Loucy (cell line): Measurements from ENCODE around the gene ZNF230.

ENCODE experiments used
- H2AFZ ChIP-seq: fragments of 200-600 bp; sonication (generic); 2 replicates; pipeline ENCODE4 v1.6.0; 2016; ENCODE audit warnings: antibody characterized with exemption, mild to moderate bottlenecking, low read length, moderate library complexity
- H3F3A ChIP-seq: fragments of 200-600 bp; 2 replicates; pipeline ENCODE4 v1.6.0; 2016; ENCODE audit warnings: antibody characterized with exemption, low read depth, mild to moderate bottlenecking
- H3K27me3 ChIP-seq: fragments of 200-600 bp; sonication (generic); 2 replicates; pipeline ENCODE4 v1.6.1; 2014; ENCODE audit warnings: low read length, mild to moderate bottlenecking; ENCODE audit not compliant: insufficient read depth, poor library complexity, severe bottlenecking
- H3K36me3 ChIP-seq: fragments of 200-600 bp; sonication (generic); 2 replicates; pipeline ENCODE4 v1.6.1; 2016; ENCODE audit warnings: low read length; ENCODE audit not compliant: insufficient read depth
- H3K4me1 ChIP-seq: fragments of 200-600 bp; sonication (generic); 2 replicates; pipeline ENCODE4 v1.5.1; 2014; ENCODE audit warnings: low read length, mild to moderate bottlenecking; ENCODE audit not compliant: insufficient read depth, poor library complexity, severe bottlenecking
- H3K4me2 ChIP-seq: fragments of 200-600 bp; sonication (generic); 2 replicates; pipeline ENCODE4 v1.6.0; 2014; ENCODE audit warnings: antibody characterized with exemption, low read length, low read depth, mild to moderate bottlenecking; ENCODE audit not compliant: poor library complexity, severe bottlenecking
- H3K4me3 ChIP-seq: fragments of 200-600 bp; sonication (generic); 2 replicates; pipeline ENCODE4 v1.5.1; 2014; ENCODE audit warnings: low read length, mild to moderate bottlenecking, mixed read lengths; ENCODE audit not compliant: poor library complexity, severe bottlenecking
- H3K79me2 ChIP-seq: fragments of 200-600 bp; sonication (generic); 2 replicates; pipeline ENCODE4 v1.6.1; 2014; ENCODE audit warnings: low read length; ENCODE audit not compliant: insufficient read depth
- H3K9ac ChIP-seq: fragments of 200-600 bp; sonication (generic); 2 replicates; pipeline ENCODE4 v1.6.0; 2014; ENCODE audit warnings: mild to moderate bottlenecking, low read depth, low read length, moderate library complexity; ENCODE audit not compliant: poor library complexity, severe bottlenecking
- H3K9me2 ChIP-seq: fragments of 200-600 bp; sonication (generic); replicated peaks from 2 replicates; pipeline ENCODE4 v1.6.1; 2016; ENCODE audit warnings: low read depth, low read length, mixed read lengths
- H3K9me3 ChIP-seq: fragments of 200-600 bp; sonication (generic); 2 replicates; pipeline ENCODE4 v1.6.1; 2014; ENCODE audit warnings: mild to moderate bottlenecking, antibody characterized with exemption, low read length, low read depth; ENCODE audit not compliant: insufficient read depth
- H4K20me1 ChIP-seq: fragments of 200-600 bp; sonication (generic); 2 replicates; pipeline ENCODE4 v1.6.0; 2014; ENCODE audit warnings: antibody characterized with exemption, low read length, mild to moderate bottlenecking; ENCODE audit not compliant: insufficient read depth, poor library complexity, severe bottlenecking
- CTCF ChIP-seq: fragments of 200-600 bp; sonication (generic); conservative IDR thresholded peaks from 2 replicates; pipeline ENCODE4 v1.5.1; 2014; ENCODE audit warnings: mild to moderate bottlenecking, antibody characterized with exemption, low read length
- EZH2phosphoT487 ChIP-seq: fragments of 200-600 bp; IDR thresholded peaks from 2 replicates; pipeline ENCODE4 v1.6.1; 2018; ENCODE audit warnings: antibody characterized with exemption, mild to moderate bottlenecking, moderate library complexity, borderline replicate concordance

ZNF230 gene

GRCh38 chr19:43960411-43960810 lies 42.3 kb upstream of the ZNF230 start:
- H3K4me3 ChIP-seq = no peak overlapping the region
- no peak overlapping the region for H3K4me2 ChIP-seq
- no peaks in the 10 kb centered on the region for H3K4me1 ChIP-seq
- no peaks in the 10 kb centered on the region for H3F3A ChIP-seq
- no peak overlapping the region for H2AFZ ChIP-seq
- H3K9me3 ChIP-seq = no peaks in the 10 kb centered on the region; the same call in 1 of the 2 replicates
- no peaks in the 10 kb centered on the region for H3K36me3 ChIP-seq
- H4K20me1 ChIP-seq = no peaks in the 10 kb centered on the region
- H3K9ac ChIP-seq = no peak overlapping the region
- TF ChIP-seq EZH2phosphoT487 = no peak
- TF ChIP-seq CTCF = no peak
- H3K27me3 ChIP-seq = no peaks in the 10 kb centered on the region
- H3K9me2 ChIP-seq = no peaks in the 10 kb centered on the region
- H3K79me2 ChIP-seq = no peaks in the 10 kb centered on the region

- Histone ChIP-seq H3K79me2 (no peaks in the 10 kb centered on the region), H4K20me1 (no peaks in the 10 kb centered on the region), H3K4me1 (no peaks in the 10 kb centered on the region), H3K9me3 (peaks cover 5% of the 10 kb centered on the region), H3K27me3 (no peaks in the 10 kb centered on the region), H3K9ac (no peak overlapping the region), H3F3A (no peaks in the 10 kb centered on the region), H2AFZ (no peak overlapping the region), H3K36me3 (no peaks in the 10 kb centered on the region), H3K4me3 (no peak overlapping the region), H3K9me2 (no peaks in the 10 kb centered on the region), H3K4me2 (no peak overlapping the region)
- TF ChIP-seq EZH2phosphoT487 (no peak), CTCF (no peak)
These were observed 36.6 kb upstream of the ZNF230 start for GRCh38 chr19:43966079-43966694.

- no peaks in the 10 kb centered on the region for H3K36me3 ChIP-seq
- no peak overlapping the region for H3K4me3 ChIP-seq
- no peaks in the 10 kb centered on the region for H3F3A ChIP-seq
- no peaks in the 10 kb centered on the region for H3K9me3 ChIP-seq
- H2AFZ ChIP-seq = no peak overlapping the region
- no peak overlapping the region for H3K4me2 ChIP-seq
- no peak overlapping the region for H3K9ac ChIP-seq
- TF ChIP-seq CTCF (no peak), EZH2phosphoT487 (no peak)
- H4K20me1 ChIP-seq = no peaks in the 10 kb centered on the region
- H3K79me2 ChIP-seq = no peaks in the 10 kb centered on the region
- no peaks in the 10 kb centered on the region for H3K4me1 ChIP-seq
- peaks cover 11% of the 10 kb centered on the region for H3K27me3 ChIP-seq
- H3K9me2 ChIP-seq = no peaks in the 10 kb centered on the region
These were observed 26.0 kb upstream of the ZNF230 start for GRCh38 chr19:43976732-43977131.
